OCI-LY3 (cell line): Measurements from ENCODE around the gene RIPK4.

Experiments
- CTCF ChIP-seq: fragments of 200-600, 300-600 bp; sonication (generic); IDR thresholded peaks from 2 replicates; pipeline ENCODE4 v1.5.1; 2014; ENCODE audit warnings: antibody characterized with exemption, low read length, low read depth
- EZH2phosphoT487 ChIP-seq: fragments of 200-600 bp; shearing (Covaris generic); IDR thresholded peaks from 2 replicates; pipeline ENCODE4 v1.6.1; 2018; ENCODE audit warnings: antibody characterized with exemption, mixed run types, low read depth

- no peak for TF ChIP-seq CTCF
- TF ChIP-seq EZH2phosphoT487: no peak
Measured at GRCh38 chr21:41691205-41692184, 75.4 kb downstream of the RIPK4 start.
